Measurements from ENCODE around the gene PRXL2B.
"Not testable (repeated sequence)": the region's sequence is repeated elsewhere in the genome, so short reads cannot be mapped to it uniquely, and the experiment has no call there.

PRXL2B gene

GRCh38 chr1:2623571-2624337 is 37.2 kb downstream of the PRXL2B start:
- no peak for DNase-seq

DNA sequence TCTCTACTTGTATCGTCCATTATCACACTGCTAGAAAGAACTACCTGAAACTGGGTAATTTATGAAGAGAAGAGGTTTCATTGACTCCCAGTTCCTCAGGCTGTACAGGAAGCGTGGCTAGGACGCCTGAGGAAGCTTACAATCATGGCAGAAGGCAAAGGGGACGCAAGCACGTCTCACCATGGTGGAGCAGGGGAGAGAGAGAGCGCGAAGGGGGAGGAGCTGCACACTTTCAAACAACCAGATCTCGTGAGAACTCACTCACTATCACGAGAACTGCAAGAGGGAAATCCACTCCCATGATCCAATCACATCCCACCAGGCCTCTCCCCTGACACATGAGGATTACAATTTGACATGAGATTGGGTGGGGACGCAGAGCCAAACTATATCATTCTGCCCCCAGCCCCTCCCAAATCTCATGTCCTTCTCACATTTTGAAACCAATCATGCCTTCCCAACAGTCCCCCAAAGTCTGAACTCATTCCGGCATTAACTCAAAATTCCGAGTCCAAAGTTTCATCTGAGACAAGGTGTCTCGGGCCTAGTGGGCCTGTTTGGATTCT is 38.2 kb downstream of the PRXL2B start:
- DNase-seq, result no peak

- no peak for DNase-seq
Measured at GRCh38 chr1:2625311-2625710, 38.7 kb downstream of the PRXL2B start.

DNA sequence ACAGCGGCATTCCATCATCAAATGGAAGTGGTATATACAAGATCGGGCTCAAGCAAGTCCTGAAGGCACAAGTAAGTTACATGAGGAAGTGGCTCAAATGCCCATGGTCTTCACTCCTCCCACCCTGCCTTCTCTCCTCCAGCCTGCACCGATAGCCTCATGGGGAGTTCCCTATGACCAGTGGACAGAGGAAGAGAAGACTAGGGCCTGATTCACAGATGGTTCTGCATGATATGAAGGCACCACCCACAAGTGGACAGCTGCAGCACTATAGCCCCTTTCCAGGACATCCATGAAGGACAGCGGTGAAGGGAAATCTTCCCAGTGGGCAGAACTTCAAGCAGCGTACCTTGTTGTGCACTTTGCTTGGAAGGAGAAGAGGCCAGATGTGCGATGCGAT is 39.2 kb downstream of the PRXL2B start:
- DNase-seq, result not testable (repeated sequence)

DNA sequence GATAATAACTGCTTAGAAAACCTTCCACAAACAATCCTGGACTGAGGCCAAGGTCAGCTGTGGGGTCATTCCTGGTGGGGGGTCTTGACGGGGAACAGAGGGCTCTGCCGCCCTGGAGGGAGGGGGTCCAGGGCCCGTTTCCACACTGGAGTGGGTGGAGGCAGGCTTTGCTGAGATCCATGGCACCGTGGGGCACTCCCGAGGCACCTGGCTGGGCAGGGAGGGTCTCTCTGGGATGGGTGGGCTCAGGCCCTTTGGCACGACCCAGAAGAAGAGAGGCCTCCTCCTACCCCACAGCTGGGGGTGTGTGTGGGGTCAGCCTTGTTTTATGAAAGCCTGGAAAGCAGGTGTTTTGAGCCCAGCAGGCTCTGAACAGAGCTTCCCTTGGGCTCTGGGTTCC is 41.2 kb downstream of the PRXL2B start:
- DNase-seq, result no peak

DNA sequence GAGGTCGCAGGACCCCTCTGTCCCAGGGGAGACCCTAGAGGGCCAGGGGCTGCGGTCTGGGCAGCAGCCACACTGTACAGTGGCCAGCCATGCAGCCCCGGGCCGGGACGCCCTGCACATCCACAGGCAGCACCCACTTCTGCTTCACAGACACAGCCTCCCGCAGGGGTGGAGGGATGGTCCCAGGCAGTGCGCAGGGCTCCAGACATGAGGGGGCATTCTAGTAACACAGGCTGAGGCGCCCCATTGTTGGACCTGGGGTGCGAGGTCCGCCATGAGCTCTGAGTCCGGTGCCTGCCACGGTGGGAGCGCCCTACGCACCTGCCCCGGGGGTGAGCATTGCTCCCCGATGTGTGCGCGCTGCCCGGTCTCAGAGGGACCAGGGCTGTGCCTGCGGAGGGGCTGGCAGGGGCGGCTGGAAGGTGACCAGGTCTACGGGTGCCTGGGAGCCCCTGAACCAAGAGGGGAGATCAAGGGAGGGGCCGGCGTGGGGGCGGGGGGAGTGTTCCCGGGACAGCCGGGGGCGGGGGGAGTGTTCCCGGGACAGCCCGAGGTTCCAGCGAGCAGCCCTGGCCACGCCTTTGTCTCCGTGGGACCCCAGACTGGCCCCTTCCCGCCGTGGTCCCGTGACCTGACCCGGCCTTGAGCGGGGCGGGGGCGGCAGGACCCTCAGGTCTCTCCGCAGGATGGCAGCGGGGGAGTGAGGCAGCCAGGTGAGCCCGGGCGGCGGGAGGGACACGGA is 41.8 kb downstream of the PRXL2B start:
- no peak for DNase-seq

GRCh38 chr1:2628933-2629626 is 42.5 kb downstream of the PRXL2B start:
- DNase-seq, result no peak

DNA sequence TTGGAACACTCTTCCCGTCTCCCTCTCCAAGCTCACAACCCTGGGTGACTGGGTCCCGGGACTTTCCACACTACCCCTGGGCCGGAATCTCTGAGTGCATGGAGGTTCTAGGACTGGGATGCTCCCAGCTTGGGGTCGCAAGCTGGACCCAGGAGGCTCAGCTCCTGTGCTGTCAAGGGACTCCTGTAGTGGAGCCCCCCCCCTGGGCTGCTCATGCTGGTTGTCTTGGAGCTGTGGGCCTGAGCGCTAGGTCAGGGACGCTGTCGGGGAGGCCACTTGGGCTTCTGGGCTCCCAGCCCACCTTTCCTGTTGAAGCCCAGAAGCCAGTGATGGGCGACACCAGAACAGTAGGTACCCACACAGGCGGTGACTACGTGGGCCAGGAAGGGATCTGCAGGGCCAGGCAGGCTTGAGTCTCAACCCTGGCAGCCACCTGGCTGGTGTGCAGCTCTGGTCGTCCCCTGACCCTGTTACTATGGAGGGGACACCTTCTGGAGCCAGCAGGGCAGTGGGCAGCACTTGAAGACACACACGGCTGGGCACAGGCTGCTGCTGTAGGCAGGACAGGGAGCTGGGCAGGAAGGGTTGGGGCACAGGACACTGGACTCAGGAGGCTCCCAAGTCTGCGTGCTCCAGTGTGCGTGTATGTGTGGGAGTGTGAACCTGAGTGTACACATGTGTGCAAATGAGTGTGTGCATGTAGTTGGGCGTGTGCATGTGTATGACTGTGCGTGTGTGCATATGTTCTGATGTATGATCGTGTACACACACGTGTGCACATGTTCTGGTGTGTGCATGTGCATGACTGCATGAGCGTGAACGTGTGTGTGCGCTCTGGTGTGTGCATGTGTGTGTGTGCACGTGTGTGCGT is 43.3 kb downstream of the PRXL2B start:
- DNase-seq, result no peak

GRCh38 chr1:2630498-2631135 is 44.0 kb downstream of the PRXL2B start:
- DNase-seq, result no peak

DNA sequence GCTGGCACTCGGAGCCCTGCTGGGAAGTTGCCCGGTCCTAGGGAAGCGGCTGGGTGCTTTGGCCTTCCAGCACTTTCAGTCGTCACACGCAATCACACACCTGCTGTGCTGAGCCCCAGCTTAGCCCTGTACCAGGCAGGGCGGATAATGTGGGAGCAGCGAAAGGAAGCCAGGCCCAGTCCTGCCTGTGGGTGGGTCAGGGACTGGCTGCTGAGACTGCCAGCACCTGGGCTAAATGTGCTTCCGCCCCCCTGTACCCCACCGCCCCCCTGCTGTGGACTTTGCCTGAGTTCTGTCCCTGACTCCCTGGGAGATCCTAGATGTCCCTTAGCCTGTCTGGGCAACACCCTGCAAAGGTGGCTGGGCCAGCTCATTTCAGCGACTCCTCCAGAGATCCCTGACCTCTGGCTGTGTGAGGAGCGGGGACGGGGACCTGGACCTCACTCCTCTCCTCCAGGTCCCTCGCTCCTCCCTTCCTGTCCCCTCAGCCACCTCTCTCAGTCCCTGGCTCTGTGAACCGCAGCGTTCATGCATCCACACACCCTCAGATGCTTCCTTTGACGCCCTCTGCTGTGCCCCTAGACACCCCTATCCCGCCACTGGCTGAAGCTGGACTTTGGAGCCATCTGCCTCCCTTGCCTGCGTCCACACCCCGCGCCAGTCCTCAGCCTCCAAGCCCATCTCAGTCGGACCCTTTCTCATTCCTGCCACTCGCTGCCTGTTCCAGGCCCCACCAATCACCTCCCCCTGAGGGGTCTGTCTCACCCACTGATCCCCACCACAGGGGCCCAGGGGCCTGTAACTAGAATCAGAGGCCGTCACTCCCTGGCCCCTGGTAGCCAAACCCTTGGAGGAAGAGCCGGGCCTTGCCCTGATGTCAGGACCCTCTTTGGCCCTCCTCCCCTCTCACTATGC is 44.8 kb downstream of the PRXL2B start:
- no peak for DNase-seq

DNA sequence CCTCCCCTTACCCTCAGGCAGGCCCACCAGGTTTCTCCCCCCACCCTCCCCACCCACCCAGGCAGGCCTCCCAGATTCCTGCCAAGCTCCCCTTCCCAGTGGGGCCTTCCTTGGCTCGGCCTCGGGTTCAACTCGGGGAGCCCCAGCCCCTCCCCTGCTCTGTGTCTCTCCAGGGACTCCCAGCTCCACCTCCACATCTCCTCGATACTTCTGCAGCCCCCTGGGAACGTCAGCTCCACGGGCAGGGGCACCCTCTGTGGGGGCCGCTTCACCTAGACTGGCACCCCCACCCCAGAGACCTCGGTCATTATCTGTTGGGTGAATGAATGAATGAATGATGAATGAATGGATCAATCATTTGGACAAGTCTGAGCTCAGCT is 45.5 kb downstream of the PRXL2B start:
- DNase-seq, result no peak

DNA sequence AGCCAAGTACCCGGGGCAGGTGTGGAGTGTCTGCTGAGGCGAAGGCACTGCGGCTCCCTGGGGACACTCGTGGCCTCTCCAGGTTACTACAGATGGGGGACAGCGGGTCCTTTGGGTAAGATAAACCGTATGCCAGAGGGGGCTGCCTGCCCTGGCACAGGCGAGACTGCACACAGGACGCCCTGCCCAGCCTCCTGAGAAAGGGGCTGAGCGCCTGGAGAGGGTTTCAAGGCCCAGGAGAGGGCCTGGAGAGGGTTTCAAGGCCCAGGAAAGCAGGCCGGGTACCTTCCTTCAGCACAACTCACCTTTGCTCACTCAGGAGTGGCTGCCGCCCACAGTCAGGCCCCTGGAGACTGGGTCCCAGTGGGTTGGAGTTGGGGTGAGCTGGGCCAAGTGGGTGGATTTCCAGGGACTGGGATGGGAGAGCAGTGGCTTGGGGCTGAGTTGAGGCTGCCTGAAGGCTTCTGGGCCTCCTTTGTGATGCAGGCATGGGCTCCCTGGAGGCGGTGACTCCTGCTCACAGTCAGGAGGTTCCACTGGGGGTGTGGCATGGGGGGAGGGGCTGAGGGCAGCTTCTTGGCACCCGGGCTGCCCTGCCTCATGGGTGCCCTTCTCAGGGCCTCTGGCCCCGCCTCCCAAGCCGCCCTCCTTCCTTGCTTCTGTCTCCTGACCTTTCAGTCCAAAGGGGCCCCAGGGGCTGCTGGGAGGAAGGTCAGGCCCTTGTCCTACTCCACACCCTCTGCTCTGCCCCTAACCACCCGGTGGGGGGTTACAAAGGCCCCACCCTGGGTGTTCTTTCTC is 46.2 kb downstream of the PRXL2B start, which contains the start of gene MMEL1:
Gene MMEL1, minus strand, starts transcription at position 456 of the 801 bp plus-strand sequence. CDS start 3,532 bp downstream, outside the sequence.
- DNase-seq, result no peak

- no peak for DNase-seq
Measured at GRCh38 chr1:2633366-2633935, 46.9 kb downstream of the PRXL2B start.

- no peak for DNase-seq
Measured at GRCh38 chr1:2633936-2634491, 47.4 kb downstream of the PRXL2B start.

DNA sequence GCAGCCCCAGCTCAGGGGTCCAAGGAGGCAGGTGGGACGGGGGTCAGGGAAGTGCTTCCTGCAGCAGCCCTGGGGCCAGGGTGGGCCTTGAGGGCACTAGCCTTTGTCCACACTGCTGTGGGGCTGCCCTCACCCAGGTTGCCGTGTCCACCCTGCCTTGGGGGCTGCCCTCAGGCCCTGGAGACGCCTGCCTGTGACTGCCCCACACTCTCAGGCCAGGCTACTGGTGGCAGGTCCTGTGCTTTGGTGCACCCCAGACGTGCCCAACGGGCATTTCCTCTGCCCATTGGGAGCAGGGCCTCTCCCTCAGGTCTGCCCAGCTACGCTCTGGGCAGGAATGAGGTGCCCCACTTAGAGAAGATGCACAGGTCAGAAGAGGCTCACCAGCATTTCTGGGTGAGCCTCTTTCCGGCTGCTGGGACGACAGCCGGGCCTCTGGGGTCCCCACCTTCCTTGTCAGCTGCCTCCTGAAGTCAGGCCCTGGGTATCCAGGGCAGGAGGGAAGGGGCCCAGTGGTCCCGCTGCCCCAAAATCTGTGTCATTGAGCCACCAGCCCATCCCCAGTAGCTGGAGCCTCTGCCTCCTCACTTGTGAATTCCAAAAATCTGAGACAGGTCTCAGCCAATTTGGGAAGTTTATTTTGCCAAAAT is 48.9 kb downstream of the PRXL2B start:
- DNase-seq, result no peak

DNA sequence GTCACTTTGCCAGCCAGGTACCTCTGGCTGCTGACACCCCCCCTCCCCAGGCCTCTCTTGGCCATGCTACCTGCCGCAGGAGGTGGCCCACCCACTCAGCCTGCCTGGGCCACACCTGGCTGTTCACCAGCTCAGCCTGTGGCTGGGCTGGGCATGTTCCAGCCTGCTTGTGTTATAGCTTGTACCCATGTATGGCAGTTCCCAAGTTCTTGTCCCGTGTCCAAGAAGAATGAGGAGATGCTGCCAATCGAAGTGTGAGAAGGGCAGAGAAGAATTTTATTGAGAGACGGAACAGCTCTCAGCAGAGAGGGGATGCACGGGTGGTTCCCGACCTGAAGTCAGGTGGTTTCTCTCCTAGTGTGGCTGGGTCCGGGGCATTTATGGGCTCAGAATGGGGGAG is 50.2 kb downstream of the PRXL2B start:
- DNase-seq, result no peak

DNA sequence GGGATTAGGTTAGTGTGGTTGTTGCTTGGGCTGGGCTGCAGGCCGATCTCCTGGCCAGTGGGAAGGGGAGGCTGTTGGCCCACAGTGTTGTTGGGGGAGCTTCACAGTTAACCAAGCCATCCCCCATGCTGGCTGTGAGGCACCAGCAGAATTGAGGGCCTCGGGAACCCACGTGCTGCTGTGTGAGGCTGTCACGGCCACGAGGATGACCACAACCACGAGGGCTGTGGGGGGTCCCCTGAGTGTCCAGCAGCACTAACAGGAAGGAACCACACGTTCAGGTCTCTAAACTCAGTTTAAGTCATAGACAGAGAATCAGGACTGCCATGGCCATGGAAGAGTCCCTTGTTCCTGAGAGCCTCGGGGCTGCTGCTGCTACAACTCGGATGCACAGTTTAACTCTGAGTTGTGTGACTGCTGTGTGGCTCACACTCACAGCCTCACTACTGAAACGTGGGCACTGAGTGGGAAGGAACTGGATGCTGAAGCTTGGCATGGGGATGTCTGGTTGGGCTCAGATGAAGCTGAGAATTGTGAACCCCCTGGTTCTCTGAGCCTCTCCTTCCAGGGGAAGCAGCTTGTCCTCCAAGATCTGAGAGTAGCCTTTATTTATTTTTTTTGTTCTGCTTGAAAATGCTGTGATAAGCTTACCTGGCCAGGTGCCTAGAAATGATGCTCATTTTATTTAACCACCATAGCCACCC is 51.0 kb downstream of the PRXL2B start:
- DNase-seq, result no peak
